ENCODE results near the gene MAD1L1.
"Not testable (repeated sequence)": the region's sequence is repeated elsewhere in the genome, so short reads cannot be mapped to it uniquely, and the experiment has no call there.

Gene MAD1L1

DNA sequence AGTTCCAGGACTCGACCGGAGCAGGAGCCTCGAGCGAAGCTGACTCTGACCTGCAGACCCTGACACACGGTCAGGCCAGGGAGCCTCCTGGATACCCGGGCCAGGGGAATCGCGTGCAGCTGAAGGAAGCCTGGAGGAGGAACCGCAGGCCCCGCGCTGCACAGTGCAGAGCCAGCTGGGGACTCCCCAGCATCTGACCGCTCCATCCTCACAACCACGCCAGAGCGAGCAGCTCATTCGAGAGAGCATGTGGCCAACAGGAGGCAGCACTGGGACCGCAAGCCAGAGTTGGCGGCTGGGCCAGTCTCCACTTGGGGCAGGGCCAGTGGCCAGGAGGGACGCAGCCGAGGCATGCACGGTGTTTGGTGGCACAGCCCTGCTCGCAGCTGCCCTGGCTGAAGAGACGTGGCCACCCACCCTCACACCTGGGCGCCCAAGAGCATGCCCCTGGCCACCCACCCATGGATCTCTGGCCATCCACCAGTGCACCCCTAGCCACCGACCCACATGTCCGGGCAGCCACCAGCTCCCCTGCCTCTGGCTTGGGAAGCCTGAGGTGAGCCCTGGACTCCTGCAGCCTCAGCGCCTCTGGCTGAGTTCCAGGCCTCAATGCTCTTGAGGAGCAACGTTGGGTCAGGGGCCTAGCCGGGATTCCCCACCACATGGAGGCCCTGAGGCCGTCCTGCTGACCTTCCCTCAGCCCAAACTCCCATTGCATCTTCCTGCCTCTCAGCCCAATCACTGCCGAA is 348.7 kb downstream of the MAD1L1 start:
- DNase-seq (ENCODE audit: low spot score), result no peak

- no peak for DNase-seq (ENCODE audit: low spot score)
Observed at GRCh38 chr7:1883031-1883761, 349.5 kb downstream of the MAD1L1 start.

GRCh38 chr7:1882451-1882850 is 350.3 kb downstream of the MAD1L1 start:
- no peak for DNase-seq (ENCODE audit: low spot score)

DNA sequence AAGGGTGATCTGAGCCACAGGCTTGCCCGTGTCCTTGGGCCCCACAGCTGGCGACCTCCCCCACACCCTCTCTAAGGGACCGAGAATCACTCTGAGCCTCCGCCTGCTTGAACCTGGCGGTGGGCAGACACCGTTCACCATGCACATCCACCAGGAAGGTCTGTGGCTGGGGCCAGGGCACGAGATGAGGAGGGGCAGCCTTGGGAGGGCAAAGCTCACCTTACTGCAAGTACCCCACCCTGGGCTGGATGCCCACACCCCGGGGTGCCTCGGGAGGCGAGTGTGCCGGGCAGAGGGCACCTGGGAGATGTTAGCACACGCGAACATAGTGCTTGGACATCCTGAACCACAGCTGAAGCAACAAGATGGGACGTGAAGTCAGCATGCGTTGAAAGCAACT is 350.8 kb downstream of the MAD1L1 start:
- DNase-seq (ENCODE audit: low spot score), result no peak

- DNase-seq (ENCODE audit: low spot score), result not testable (repeated sequence)
Observed at GRCh38 chr7:1876641-1877040, 356.1 kb downstream of the MAD1L1 start.

DNA sequence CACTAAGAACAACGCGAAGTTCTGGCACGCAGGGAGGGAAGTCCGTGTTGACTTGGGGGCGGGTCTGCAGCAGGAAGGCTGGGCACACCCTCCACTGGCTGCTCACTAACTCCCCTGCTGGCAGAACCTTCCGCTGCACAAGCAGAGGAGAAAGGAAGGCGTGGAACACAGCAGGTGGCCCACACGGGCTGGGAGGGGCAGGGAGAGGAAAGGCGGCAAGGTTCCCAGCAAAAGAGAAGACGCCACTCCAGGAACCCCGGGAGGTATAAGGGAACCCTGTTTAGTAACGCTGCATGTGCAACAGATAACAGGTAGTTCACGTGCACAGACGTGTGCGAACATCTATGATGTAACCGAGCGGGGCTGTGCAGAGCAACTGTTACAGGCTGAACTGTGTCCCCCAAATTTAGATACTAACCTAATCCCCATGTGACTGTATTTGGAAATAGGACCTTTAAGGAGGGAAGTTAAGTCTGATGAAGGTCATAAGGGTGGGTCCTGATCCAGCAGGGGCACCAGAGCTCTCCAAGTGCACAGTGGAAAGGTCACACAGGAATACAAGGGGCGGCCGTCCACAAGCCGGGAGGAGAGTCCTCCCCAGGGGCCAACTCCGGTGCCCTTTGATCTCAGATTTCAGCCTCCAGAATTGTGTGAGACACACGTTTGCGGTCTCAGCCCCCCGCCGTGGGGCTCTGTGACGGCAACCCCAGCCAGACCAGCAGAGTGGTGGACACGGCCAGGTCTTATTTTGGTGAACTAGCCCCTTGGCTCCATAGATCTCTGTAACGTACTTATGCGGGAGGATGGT is 357.1 kb downstream of the MAD1L1 start:
- not testable (repeated sequence) for DNase-seq (ENCODE audit: low spot score)

DNA sequence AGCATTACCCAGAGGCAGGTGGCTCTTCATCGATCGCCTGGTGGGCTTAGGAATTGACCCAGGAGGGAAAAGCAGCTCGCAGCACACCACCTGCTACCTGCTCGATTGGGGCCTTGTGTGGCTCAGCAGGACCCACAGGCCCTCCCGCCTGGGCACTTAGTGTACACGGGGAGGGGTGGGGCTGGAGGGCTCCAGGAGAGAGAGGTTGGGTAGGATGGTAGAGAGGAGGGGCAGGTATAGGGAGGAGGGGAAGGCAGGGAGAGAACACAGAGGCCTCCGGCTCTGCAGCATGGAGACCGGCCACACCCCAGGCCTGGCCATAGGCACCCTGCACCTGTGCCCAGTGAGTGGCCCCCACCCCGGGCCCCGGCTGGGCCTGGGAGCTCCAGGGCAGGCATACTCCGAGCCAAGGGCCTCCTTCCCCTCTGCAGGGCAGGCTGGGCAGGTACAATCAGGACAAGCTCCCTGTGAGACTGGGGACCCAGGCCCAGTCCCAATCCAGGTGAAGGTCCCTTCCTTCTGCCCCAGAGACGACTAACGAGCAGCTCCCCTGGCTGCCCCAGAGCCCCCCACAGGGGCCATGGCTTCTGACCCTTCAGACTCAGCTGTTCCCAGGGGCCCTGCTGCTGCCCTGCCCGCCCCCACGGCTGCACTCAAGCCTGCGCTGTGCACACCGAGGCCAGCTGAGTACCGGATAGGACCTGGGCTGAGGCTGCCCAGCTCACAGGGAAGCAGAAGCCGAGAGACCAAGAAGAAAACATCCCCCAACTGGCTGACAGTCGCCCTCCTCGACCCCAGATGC is 358.0 kb downstream of the MAD1L1 start:
- not testable (repeated sequence) for DNase-seq (ENCODE audit: low spot score)

- no peak for DNase-seq (ENCODE audit: low spot score)
Observed at GRCh38 chr7:1873857-1874589, 358.7 kb downstream of the MAD1L1 start.

GRCh38 chr7:1873421-1873820 is 359.3 kb downstream of the MAD1L1 start:
- no peak for DNase-seq (ENCODE audit: low spot score)

DNA sequence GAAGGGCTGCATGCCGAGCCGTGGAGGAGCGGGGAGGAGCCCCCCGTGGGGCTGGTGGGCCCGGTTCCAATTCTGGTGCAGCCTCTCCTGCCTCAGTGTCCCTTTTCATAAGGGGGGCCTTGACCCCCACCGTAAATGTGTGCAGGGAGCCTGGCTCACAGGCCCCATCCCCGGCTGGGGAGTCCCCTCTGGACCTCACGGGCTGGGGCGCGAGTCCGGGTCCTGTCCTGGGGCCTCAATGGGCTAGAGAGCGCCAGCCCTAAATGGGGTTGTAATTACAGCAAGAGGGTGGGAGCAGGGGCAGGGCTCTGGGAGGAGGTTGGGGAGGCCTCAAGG is 359.7 kb downstream of the MAD1L1 start:
- DNase-seq (ENCODE audit: low spot score), result no peak

- DNase-seq (ENCODE audit: low spot score), result no peak
Observed at GRCh38 chr7:1872191-1873069, 360.3 kb downstream of the MAD1L1 start.

- DNase-seq (ENCODE audit: low spot score), result no peak
Observed at GRCh38 chr7:1869452-1870130, 363.2 kb downstream of the MAD1L1 start.

DNA sequence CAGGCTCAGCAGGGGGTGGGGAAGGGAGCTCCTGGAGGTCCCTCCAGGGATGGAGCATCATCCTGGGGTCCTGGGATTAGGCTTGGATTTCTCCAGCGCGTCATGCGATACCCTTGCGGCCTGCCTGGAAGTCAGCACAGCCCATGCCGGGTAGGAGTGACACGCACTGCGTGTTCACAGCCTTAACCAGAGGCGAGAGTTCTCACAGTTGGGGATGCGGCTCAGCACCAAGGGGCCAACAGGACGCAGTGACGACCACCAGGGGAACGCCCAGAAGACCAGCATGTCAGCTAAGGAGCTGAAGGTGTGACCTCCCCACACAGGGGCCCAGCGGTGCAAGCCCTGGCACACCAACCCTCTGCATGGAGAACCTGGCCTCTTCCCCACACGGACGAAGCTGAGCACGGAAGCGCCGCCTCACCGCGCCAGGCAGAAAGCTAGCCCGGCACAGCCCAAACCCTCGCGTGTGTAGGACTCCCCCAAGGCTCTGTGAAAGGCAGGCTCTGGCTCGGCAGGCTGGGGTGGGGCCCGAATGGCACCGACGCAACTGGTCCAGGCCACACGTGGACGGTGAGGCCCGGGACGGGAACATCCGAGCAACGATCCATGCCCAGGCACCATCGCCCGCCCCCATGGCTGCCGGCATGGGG is 364.1 kb downstream of the MAD1L1 start:
- no peak for DNase-seq (ENCODE audit: low spot score)

DNA sequence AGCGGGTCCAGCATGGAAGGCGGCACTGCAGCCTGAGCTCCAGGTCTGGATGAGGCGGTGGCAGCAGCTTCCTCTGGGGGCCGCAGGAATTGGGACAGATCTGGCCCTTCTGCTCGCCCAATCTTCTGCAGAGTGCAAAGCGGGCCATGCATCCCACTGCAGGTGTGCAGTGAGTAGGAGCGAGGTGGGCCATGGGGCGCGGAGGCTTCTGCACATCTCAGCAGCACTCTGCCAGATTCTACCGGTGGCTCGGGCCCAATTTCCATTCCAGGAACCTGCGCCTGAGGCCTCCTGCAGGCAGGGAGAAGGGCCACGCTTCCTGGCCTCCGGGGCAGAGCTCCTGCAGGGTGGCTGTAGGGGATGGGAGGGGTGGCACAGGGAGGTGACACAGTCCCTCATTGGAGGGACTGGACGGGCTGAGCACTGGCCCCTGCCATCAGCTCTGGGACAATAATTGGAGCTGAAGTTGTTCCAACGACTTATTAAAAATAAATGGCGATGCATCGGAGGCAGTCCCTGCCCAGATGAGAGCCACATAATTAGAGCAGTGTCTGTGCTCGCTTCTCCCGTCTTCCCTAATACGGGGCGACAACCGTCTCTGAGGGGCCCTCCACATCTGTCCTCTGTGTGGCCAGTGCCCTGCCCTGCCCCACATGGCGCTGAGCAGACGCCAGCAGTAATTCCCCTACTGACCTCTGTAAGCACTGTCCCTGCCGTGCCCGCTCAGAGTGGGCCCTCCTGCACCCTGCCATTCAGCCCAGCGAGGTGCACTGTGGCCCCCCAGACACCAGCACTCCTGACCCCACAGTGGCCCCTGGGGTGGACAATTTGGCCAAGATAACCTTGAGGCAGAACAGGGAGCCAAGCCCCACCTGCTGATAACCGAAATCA is 365.1 kb downstream of the MAD1L1 start:
- no peak for DNase-seq (ENCODE audit: low spot score)

DNA sequence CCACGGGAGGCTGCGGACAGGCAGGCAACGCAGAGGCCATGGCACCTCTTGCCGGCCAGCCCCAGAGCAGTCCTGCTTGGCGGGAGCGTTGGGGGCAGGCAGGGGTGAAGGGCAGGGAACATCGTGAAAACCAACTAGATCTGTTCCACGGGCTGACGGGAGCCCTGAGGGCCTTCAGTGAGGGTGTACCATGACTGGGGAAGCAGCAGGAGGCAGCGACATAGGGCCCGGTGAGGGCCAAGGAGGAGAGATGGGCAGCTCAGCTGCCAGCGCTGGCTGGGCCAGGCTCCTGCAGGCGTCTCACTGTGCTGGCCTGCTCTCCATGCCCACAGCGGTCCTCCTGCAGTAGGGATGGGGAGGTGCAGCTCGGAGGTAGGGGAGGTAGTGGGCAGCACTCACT is 366.1 kb downstream of the MAD1L1 start:
- DNase-seq (ENCODE audit: low spot score), result no peak

- no peak for DNase-seq (ENCODE audit: low spot score)
Observed at GRCh38 chr7:1865571-1866255, 367.0 kb downstream of the MAD1L1 start.

- no peak for DNase-seq (ENCODE audit: low spot score)
Observed at GRCh38 chr7:1865000-1865555, 367.7 kb downstream of the MAD1L1 start.
